Mammary epithelial cell (primary cell): ENCODE results near the gene IQCE.

ENCODE experiments used
- EZH2 ChIP-seq: IDR thresholded peaks from 2 replicates; pipeline ENCODE4 v1.6.1; 2012; ENCODE audit warnings: low read length, inconsistent platforms, borderline replicate concordance
- TF ChIP-seq, protein P1 (sequence below), 2 donors: IDR thresholded peaks in 1 of 2; conservative IDR thresholded peaks in 1 of 2; 2 replicates each; pipeline ENCODE4 v1.5.1; 2011 to 2012; ENCODE audit warnings: inconsistent platforms in 2 of 2, low read length in 2 of 2, mild to moderate bottlenecking in 2 of 2, control low read depth in 1 of 2, low read depth in 1 of 2; ENCODE audit not compliant: insufficient read depth in 1 of 2; ENCODE audit errors: extremely low read depth in 1 of 2

DNA sequence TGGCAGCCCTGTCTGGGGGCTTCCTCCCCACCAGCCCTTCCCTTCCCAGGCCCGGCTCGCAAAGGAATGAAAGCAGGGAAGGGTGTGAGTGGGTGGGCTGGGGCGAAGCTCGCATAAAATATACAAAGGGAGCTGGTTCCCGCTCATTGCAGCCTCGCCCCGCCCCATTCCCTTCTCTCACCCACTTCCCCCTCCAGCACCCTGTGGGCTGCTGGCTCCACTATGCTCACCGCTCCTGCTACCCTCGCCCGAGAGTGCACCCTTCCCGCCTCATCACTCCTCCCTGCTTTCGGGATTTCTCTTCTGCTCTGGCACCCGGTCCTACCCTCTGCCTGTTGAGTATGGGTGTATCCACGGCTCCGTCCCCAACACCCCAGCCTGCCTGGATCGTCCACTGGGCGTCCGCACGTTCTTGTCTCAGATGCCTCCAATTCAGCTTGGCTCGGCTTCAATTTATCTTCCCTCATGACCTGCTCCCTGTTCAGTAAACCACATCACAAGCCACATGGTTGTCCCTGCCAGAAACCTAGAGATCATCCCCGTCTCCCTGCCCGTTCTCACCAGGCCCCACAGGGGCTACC is 58.6 kb downstream of the IQCE start:
- TF ChIP-seq, protein P1, sequence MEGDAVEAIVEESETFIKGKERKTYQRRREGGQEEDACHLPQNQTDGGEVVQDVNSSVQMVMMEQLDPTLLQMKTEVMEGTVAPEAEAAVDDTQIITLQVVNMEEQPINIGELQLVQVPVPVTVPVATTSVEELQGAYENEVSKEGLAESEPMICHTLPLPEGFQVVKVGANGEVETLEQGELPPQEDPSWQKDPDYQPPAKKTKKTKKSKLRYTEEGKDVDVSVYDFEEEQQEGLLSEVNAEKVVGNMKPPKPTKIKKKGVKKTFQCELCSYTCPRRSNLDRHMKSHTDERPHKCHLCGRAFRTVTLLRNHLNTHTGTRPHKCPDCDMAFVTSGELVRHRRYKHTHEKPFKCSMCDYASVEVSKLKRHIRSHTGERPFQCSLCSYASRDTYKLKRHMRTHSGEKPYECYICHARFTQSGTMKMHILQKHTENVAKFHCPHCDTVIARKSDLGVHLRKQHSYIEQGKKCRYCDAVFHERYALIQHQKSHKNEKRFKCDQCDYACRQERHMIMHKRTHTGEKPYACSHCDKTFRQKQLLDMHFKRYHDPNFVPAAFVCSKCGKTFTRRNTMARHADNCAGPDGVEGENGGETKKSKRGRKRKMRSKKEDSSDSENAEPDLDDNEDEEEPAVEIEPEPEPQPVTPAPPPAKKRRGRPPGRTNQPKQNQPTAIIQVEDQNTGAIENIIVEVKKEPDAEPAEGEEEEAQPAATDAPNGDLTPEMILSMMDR (conservative IDR thresholded peaks at IDR 0.05 in 1 of 2, IDR thresholded peaks at IDR 0.05 in 1 of 2; ENCODE audit: extremely low read depth in 1 of 2, insufficient read depth in 1 of 2, low read depth in 1 of 2, low read length in 2 of 2), result no peak
- TF ChIP-seq EZH2, result no peak
